ENCODE data around the gene CBFA2T2.

DNA sequence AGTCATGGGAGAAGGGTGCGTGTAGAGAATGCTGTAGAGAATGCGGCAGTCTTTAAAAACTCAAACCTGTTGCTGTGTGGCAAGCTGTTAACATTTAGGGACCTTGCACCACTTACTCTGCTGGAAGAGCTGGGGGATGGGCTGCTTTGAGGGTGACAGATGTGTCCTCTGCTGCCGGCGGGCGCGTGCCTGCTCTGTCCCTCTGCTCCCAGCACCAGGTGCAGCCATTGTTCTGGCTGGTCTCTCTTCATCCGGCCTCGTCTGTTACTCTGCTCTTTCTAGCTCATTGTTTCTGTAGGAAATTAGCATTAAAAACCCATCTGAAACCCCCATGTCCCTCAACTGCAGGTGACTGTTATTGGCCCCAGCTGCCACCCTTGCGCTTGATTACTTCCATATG, 78.5 kb downstream of the CBFA2T2 start:
- TF ChIP-seq, protein P1, sequence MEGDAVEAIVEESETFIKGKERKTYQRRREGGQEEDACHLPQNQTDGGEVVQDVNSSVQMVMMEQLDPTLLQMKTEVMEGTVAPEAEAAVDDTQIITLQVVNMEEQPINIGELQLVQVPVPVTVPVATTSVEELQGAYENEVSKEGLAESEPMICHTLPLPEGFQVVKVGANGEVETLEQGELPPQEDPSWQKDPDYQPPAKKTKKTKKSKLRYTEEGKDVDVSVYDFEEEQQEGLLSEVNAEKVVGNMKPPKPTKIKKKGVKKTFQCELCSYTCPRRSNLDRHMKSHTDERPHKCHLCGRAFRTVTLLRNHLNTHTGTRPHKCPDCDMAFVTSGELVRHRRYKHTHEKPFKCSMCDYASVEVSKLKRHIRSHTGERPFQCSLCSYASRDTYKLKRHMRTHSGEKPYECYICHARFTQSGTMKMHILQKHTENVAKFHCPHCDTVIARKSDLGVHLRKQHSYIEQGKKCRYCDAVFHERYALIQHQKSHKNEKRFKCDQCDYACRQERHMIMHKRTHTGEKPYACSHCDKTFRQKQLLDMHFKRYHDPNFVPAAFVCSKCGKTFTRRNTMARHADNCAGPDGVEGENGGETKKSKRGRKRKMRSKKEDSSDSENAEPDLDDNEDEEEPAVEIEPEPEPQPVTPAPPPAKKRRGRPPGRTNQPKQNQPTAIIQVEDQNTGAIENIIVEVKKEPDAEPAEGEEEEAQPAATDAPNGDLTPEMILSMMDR (IDR thresholded peaks at IDR 0.05), result no peak
- TF ChIP-seq POLR2A (IDR thresholded peaks at IDR 0.05) (no peak), EP300 (IDR thresholded peaks at IDR 0.05) (no peak), POLR2AphosphoS5 (IDR thresholded peaks at IDR 0.05) (no peak)

Data from stomach (tissue), 4 donors.